GM18517 (cell line): ENCODE results near the gene ZCCHC4.
A peak's percentile ranks its signal among the peaks of the same experiment; 100 is the strongest.
"Not testable (repeated sequence)": the region's sequence is repeated elsewhere in the genome, so short reads cannot be mapped to it uniquely, and the experiment has no call there.

Experiments
- ATAC-seq: cut with Tn5 transposase; IDR thresholded peaks from one replicate; pipeline ENCODE4 v1.9.1; 2021; ENCODE audit warnings: mild to moderate bottlenecking, moderate library complexity; ENCODE audit not compliant: unreplicated experiment

The ZCCHC4 gene

DNA sequence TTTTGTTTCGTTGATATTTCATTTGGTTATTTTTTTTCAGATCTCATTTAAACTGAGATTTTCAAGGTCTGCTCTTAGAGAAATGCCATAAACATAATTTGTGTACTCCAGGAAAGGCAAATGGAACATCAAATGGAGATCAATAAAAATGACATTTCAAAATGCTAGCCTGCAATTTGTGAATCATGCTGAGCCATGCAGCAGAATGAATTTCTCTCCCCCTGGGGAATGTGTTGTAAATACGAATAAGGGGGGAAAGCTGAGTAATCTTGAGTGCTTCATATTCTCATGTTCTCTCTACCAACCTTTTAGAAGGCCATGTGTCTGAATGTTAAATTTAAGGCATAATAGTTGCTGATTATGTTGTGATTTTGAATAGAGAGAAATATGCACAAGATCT, 7.8 kb downstream of the ZCCHC4 start:
- no peak for ATAC-seq

GRCh38 chr4:25320773-25321172, 8.2 kb downstream of the ZCCHC4 start:
- ATAC-seq: no peak

DNA sequence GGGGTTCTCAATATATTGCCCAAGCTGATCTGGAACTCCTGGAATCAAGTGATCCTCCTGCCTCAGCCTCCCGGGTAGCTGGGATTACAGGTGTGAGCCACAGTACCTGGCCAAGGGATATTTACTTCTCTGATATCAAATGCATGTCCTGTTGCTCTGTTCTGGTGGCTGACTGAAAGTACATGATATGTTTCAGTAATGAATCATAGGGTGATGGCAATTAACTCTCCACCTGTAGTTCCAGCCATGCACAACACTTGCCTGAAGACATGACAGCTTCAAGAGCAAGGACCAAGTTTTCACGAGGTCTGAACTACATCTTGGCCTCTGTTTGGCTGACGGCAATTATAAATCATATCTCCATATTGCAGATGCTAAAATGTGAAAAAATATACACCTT, 9.1 kb downstream of the ZCCHC4 start:
- ATAC-seq: no peak

DNA sequence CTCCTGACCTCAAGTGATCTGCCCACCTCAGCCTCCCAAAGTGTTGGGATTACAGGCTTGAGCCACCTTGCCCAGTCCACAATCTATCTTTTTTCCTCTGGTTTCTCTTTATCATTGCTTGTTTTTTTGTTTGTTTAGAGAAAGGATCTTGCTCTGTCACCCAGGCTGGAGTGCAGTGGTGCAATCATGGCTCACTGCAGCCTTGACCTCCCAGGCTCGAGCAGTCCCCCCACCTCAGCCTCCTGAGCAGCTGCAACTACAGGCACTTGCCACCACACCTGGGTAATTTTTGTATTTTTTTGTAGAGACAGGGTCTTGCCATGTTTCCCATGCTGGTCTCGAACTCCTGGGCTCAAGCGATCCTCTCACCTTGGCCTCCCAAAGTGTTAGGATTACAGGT, 15.9 kb downstream of the ZCCHC4 start:
- not testable (repeated sequence) for ATAC-seq

DNA sequence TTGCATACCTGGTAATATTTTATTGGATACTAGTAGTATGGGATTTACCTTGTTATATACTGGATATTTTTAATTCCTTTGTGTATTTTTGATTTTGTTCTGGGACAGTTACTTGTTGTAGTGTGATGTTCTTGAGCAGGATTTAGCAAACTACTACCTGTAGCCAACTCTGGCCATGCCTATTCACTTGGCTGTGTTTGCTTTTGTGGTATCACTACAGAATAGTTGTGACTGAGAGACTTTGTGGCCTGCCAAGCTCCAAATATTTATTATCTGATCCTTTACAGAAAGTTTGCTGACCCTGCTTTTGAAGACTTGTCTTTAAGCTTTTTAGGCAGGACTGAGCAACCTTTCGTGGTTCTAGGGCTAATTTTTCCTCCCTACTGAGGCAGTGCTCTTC, 17.8 kb downstream of the ZCCHC4 start:
- no peak for ATAC-seq

GRCh38 chr4:25330905-25331808, 18.6 kb downstream of the ZCCHC4 start:
- peak; percentile 93 for ATAC-seq

DNA sequence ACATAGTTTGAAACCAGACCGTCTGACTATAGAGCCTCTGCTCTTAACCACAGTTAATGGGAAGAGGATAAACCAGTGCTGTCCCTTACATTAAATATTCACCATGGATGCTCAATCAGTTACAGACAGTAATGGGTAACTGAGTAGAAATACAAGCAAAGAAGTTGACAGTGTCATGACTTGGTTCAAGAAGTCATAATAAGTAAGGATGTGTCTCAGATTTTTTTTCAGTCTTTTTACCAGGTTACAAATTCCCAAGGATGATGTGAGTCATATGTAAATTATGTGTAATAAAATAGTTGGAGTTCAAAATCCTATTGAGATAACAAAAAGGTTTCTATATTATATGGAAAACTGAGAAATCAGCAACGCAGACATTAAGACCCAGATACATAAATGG, 31.1 kb downstream of the ZCCHC4 start:
- ATAC-seq: no peak

GRCh38 chr4:25345744-25346143, 33.2 kb downstream of the ZCCHC4 start:
- no peak for ATAC-seq

DNA sequence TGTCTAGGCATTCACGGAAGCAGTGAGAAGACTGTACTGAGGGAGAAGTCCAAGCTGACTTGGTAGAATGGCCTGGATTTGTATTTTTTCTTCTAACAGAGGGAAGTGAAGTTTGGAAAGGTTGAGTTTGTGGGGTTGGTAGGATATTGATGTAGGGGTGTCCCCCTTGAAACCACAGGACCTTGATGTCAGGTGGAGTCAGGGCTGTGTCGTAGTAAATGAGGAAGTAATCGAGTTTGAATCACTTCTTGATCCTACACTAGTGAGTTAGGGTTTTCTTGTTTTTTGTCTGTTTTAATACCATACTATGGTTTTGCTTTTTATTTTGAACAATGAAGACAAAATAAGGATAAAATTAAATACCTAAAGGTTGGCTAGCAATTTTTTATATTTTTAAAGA, 34.3 kb downstream of the ZCCHC4 start:
- no peak for ATAC-seq

GRCh38 chr4:25347473-25347872, 34.9 kb downstream of the ZCCHC4 start:
- no peak for ATAC-seq

- no peak for ATAC-seq
Measured at GRCh38 chr4:25347971-25348370, 35.4 kb downstream of the ZCCHC4 start.

- ATAC-seq: no peak
Measured at GRCh38 chr4:25350561-25350960, 38.0 kb downstream of the ZCCHC4 start.

DNA sequence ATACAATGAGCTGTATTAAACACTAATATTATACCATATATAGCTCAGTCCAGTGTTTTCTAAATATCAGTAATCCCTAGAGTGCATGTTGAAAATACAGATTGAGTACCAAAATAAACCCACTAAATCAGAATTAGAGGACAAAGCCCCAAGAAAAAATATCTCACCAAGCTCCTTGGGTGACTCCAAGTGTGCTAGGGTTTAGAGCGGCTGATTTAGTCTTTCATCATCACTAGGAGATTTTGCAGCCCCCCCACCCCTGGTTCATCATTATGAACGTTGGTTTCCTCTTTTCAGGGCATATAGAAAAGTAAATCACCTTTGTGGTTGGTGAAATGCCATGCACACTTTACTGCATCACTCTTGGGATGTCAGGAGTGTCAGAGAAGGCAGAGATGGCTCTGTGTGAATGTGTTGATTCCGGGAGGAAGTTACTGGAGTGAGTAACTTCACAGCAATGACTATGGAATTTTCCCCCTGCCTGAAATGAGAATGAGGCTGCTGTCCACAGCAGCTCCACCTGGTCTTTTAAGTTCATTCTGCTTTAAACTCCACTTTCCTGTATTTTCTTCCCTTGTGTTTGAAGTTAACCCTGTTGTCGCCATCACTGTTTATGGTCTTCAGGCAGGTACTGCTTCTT, 39.3 kb downstream of the ZCCHC4 start:
- ATAC-seq: no peak

DNA sequence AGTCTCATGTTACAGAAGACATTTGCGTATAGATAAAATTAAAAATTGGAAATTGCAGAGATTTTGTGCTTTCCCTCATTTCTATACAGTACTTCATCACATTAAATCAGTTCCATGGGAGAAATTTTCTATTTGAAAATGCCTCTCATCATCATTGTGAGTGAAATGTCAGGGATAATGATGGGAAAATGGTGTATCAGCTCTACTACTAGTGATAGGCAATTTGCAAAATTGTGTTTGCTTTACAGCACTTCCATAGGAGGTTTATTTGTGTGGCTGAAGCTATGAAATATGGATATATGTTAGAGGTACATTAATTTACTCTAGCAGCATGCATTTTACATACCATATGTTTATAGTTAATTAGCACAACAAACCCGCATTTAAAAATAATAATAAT, 43.5 kb downstream of the ZCCHC4 start:
- no peak for ATAC-seq

DNA sequence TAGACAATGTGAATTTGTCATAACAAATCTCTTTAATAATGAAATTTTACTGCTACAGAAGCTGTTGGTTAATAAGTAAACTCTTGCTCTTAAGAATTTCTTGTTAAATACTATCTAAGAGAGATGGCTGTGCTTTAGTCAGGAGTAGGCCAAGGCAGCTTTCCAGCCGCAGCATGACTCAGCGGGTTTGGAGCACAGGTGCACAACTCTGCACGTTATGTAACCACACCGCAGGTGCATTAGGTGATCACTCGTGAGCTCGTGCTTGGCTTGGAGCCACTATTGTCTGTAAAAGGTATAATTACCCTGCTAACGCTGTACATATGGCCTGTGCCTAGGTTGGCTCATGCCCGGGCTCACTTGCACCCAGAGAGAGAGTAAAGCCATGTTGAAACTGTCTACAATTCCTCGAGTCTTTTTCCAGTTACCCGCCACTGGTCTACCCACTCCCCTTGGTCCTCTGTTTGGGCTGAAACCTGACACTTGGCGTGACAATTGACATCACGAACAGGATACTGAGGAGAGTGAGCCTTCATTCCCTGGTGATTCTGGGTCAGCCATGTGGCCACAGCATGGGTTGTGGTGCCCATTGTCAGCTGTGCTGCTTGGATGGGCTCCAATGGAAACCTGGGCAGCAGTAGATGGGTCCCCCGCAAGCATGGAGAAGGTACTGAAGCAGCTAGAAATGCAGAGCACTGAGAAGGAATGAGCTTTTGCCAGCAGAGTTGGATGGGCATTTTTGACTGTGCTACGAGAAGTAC, 46.1 kb downstream of the ZCCHC4 start:
- ATAC-seq: no peak

DNA sequence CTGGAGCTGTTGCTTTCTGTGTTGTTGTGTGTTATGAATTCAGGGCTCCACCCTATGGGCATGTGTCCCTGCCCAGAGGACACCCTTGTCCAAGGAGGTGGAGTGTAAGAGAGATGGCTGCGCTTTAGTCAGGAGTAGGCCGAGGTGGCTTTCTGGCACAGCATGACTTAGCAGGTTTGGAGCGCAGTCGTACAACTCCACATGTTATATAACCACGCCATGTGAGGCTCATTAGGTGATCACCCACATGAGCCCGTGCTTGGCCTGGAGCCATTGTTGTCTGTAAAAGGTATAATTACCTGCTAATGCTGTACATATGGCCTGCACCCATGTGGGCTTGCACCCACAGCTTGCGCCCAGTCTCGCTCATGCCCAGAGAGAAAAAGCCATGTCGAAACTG, 48.7 kb downstream of the ZCCHC4 start:
- no peak for ATAC-seq

DNA sequence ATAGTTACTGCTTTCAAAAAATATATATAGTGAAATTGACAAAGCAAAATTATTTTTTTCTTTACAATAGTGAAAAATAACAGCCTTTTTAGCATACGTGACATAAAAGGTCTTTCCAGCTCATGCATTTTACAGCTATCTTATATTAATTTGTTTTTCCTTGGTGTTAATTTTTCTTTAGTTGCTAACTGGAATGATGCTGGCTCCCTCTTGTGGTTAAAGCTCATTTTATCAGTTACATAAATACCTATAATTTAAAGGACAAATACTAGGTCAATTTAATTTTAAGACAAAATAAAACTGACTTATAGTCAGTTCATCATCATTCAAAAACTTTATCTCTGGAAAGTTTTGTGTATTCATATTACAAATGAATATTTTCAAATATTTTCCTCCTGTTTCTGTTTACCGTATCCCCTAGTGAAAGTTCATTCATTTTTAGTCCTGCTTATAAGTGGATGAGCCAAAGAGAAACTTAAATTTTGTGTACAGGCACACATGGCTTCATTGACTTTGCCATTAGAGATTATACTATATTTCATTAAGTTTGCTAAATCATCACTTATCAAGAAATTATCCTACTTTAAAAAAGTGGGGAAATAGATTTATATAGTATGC, 54.5 kb downstream of the ZCCHC4 start:
- ATAC-seq: no peak

DNA sequence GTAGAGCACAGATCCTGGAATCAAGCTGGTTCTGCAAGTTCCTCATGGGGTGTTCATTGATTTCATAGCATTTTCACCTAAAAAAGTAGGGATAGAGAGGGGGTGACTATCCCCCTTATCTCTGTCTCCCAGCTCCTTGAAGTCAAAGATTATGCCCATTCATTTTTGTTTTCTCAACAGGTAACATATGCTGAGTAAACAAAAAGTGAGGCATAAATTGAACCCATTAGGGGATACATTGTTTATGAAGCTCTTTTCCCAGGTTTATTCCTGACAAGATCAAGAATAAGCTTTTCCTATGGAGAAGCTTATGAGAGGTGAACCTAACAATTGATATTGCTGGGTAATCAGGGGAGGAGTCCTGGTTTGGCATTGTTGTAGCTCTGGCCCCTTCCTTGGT, 55.3 kb downstream of the ZCCHC4 start:
- no peak for ATAC-seq

DNA sequence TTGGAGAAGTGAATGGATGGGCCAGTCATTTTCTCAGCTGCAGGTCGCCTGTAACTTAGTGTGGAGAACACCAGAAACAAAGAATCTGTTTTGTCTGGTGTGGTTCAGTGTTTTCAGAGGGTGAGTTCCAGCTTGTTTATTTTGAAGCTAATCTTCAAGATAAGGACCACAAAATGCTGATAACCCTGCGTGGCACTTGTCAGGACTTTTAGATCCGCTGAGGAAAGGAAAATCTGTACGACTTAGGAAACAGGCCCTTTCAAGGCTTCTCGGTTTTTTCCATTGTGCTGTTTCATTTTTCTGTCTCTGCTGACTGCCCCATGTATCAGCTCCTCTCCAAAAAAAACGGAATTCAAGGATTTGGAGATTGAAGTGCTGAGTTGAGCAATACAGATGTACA, 55.7 kb downstream of the ZCCHC4 start:
- ATAC-seq: no peak

- no peak for ATAC-seq
Measured at GRCh38 chr4:25370242-25370641, 57.7 kb downstream of the ZCCHC4 start.

- ATAC-seq: not testable (repeated sequence)
Measured at GRCh38 chr4:25372549-25372948, 60.0 kb downstream of the ZCCHC4 start.
